Measurements from ENCODE around the gene CEP295NL.

Gene CEP295NL

GRCh38 chr17:78899361-78900260 lies 3.4 kb downstream of the CEP295NL start:
- no peak overlapping the region for H3K4me3 ChIP-seq (ENCODE audit: low read depth, low read length)
- TF ChIP-seq, protein P1, sequence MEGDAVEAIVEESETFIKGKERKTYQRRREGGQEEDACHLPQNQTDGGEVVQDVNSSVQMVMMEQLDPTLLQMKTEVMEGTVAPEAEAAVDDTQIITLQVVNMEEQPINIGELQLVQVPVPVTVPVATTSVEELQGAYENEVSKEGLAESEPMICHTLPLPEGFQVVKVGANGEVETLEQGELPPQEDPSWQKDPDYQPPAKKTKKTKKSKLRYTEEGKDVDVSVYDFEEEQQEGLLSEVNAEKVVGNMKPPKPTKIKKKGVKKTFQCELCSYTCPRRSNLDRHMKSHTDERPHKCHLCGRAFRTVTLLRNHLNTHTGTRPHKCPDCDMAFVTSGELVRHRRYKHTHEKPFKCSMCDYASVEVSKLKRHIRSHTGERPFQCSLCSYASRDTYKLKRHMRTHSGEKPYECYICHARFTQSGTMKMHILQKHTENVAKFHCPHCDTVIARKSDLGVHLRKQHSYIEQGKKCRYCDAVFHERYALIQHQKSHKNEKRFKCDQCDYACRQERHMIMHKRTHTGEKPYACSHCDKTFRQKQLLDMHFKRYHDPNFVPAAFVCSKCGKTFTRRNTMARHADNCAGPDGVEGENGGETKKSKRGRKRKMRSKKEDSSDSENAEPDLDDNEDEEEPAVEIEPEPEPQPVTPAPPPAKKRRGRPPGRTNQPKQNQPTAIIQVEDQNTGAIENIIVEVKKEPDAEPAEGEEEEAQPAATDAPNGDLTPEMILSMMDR (IDR thresholded peaks at IDR 0.05; ENCODE audit: low read depth, low read length), result no peak

- H3K4me3 ChIP-seq (ENCODE audit: low read depth, low read length), result no peak overlapping the region
- TF ChIP-seq, protein P1 (IDR thresholded peaks at IDR 0.05; ENCODE audit: low read depth, low read length), result no peak
These were observed 4.1 kb downstream of the CEP295NL start for GRCh38 chr17:78898947-78899346.

DNA sequence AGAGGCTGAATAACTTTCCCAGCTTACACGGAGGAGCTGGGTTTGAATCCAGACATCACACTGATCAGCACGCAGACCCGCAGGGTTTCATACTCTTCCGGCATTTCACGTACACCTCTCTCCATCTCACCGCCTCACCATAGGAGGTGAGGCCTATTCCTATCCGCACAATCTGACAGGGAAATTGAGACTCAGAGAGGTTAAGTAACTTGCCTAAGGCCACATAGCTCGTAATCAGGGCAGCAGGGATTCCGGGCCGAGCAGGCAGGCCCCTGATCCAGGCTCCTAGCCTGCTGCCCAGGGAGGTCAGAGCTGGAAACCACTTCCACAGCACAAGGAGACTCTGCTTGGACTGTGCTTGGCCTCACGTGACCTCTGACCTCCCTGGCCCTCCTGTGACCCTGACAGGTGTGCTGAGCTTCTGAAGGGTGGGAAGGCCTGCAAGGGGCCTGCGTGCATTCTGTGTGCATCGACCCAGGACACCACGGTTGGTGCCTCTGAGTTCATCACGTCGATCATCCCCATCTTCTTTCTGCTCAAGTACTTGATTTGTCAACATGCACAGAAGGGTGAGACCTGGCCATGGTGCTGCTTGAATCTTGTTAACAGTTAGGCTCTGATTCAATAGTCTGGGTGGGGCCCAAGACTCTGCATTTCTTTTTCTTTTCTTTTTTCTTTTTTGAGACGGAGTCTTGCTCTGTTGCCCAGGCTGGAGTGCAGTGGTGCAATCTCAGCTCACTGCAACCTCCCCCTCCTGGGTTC lies 4.7 kb downstream of the CEP295NL start:
- no peak overlapping the region for H3K4me3 ChIP-seq (ENCODE audit: low read depth, low read length)
- TF ChIP-seq, protein P1 (IDR thresholded peaks at IDR 0.05; ENCODE audit: low read depth, low read length), result no peak

GRCh38 chr17:78897664-78898047 lies 5.3 kb downstream of the CEP295NL start:
- H3K4me3 ChIP-seq (ENCODE audit: low read depth, low read length), result no peak overlapping the region
- TF ChIP-seq, protein P1 (IDR thresholded peaks at IDR 0.05; ENCODE audit: low read depth, low read length), result no peak

- H3K4me3 ChIP-seq (ENCODE audit: low read depth, low read length), result no peak overlapping the region
- TF ChIP-seq, protein P1 (IDR thresholded peaks at IDR 0.05; ENCODE audit: low read depth, low read length), result no peak
These were observed 6.0 kb downstream of the CEP295NL start for GRCh38 chr17:78896834-78897663.

DNA sequence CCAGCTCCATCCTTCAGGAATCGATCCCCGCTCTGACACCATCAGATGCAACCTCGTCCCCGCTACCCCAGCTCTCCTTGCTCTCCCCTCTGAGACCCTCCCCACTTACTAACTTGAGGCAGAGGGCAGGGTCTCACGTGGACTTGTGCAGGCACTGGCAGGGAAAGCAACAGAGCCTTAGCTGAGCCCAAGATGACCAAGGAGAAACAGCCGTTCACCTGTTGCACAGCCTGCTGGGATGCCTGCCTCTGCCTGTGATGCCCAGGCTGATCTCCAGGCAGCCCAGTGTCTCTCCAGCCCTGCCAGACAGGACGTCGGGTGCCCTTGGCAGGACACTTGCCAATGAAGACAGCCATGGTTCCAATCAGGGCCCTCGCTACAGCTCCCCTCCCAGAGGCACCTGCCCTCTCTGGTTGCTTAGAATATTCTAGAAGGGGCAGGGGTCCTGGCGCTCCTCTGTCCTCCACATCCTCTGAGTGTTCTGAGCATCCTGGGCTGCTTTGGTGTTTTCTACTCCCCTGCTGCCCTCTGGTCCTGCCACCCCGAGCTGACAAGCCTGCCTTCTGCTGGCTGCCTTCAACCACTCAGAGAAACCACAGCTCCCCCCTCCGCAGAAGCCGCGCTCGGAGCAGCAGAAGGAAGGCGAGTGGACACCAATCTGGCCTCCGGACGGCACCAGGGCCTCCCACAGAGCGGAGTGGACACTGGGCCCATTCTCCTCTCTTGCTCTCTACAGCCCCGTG lies 6.7 kb downstream of the CEP295NL start:
- TF ChIP-seq, protein P1 (IDR thresholded peaks at IDR 0.05; ENCODE audit: low read depth, low read length), result no peak
- H3K4me3 ChIP-seq (ENCODE audit: low read depth, low read length), result no peak overlapping the region
